ENCODE data around the gene FITM1.
A peak's percentile ranks its signal among the peaks of the same experiment; 100 is the strongest.

The FITM1 gene, protein sequence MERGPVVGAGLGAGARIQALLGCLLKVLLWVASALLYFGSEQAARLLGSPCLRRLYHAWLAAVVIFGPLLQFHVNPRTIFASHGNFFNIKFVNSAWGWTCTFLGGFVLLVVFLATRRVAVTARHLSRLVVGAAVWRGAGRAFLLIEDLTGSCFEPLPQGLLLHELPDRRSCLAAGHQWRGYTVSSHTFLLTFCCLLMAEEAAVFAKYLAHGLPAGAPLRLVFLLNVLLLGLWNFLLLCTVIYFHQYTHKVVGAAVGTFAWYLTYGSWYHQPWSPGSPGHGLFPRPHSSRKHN

GRCh38 chr14:24130380-24130716 lies at the start of gene FITM1:
Gene FITM1, plus strand, starts transcription at chr14:24130659. Its CDS starts 905 bp downstream, at chr14:24131564.
- Mint-ChIP-seq H3K4me3 (no peak within 1 kb of the TSS), H3K27ac (no peak within 1 kb of the TSS), H3K27me3 (no peaks in the 10 kb centered on the region), H3K4me1 (ENCODE audit: low read depth) (peaks cover 21% of the 10 kb centered on the region), H3K36me3 (ENCODE audit: low read depth) (peaks cover 25% of the 10 kb centered on the region), H3K9me3 (no peaks in the 10 kb centered on the region)
- intact Hi-C loops (cut with micrococcal nuclease) = no loop called here

- H3K27ac Mint-ChIP-seq = no peak overlapping the region
- intact Hi-C loops (cut with micrococcal nuclease) = no loop called here
- H3K9me3 Mint-ChIP-seq = no peaks in the 10 kb centered on the region
These were observed 49.3 kb upstream of the FITM1 start for GRCh38 chr14:24080888-24081738.

GRCh38 chr14:24081739-24082211 lies 48.7 kb upstream of the FITM1 start:
- no peaks in the 10 kb centered on the region for H3K36me3 Mint-ChIP-seq (ENCODE audit: low read depth)

More at GRCh38 chr14:24080888-24081738, 49.3 kb upstream of the FITM1 start:
- Mint-ChIP-seq H3K36me3 (ENCODE audit: low read depth) (no peaks in the 10 kb centered on the region), H3K4me1 (ENCODE audit: low read depth) (peaks cover 21% of the 10 kb centered on the region), H3K4me3 (peak overlapping the region; percentile 65), H3K27me3 (peaks cover 64% of the 10 kb centered on the region)

DNA sequence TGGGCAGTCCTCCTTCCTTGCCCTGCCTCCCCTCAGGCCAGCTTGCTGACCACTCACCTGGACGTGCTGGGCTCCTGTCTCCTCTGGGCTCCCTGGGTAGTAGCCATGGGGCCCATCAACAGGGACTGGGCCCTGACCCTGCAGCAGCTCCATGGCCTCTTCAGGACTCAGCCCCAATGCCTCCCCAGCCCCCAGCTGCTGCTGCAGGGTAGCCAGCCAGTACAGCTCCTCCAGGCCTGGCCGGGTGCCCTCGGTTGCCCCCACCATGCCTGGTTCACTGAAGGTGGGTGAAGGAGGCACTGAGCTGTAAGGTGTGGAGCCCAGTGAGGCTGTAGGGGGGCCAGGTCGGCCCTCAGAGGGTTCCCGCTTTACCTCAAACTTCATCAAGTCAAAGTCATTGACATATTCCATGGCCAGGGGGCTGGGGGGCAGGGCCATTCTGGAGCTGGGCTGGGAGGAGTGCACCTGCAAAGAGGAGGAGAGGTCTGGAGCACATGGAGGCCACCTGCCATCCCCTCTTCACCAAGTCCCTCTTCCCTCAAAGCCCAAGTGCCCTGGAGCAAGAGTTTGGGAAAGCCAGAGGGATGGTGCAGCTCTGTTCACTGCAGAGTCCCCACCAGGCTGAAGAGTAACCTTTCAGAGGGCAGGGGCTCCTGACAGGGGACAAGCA lies 47.9 kb upstream of the FITM1 start:
- Mint-ChIP-seq H3K27me3 (peaks cover 59% of the 10 kb centered on the region), H3K4me1 (ENCODE audit: low read depth) (peaks cover 21% of the 10 kb centered on the region), H3K4me3 (peak overlapping the region; percentile 49), H3K9me3 (no peaks in the 10 kb centered on the region), H3K27ac (no peak overlapping the region), H3K36me3 (ENCODE audit: low read depth) (no peaks in the 10 kb centered on the region)
- intact Hi-C loops (cut with micrococcal nuclease) = no loop called here

More at GRCh38 chr14:24081739-24082211, 48.7 kb upstream of the FITM1 start:
- H3K4me1 Mint-ChIP-seq (ENCODE audit: low read depth) = peaks cover 21% of the 10 kb centered on the region
- peak overlapping the region; percentile 49 for H3K4me3 Mint-ChIP-seq
- no peak overlapping the region for H3K27ac Mint-ChIP-seq
- no peaks in the 10 kb centered on the region for H3K9me3 Mint-ChIP-seq
- peaks cover 62% of the 10 kb centered on the region for H3K27me3 Mint-ChIP-seq
- intact Hi-C loops (cut with micrococcal nuclease) = no loop called here

DNA sequence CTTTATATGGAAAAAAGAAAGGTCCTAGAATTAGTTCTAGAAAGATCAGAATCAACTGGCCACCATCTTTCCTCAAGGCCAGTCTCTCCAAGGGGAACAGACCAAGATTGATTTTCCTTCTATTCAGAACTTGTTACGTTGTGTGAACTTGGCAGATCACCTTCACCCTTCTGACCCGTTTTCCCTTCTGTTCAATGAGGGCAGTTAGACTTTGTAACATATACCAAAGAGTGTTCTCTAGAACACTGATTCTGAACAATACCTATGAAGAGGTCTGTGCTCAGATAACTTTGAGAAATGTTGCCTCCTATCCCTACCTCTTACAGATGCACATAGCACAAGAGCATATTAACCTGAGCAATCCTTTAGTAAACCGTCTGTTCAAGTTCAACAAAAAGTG lies 47.0 kb upstream of the FITM1 start:
- Mint-ChIP-seq H3K9me3 (no peaks in the 10 kb centered on the region), H3K27me3 (peaks cover 53% of the 10 kb centered on the region), H3K27ac (no peak overlapping the region), H3K36me3 (ENCODE audit: low read depth) (no peaks in the 10 kb centered on the region), H3K4me3 (no peak overlapping the region), H3K4me1 (ENCODE audit: low read depth) (peaks cover 21% of the 10 kb centered on the region)
- intact Hi-C loops (cut with micrococcal nuclease) = no loop called here

GRCh38 chr14:24084440-24084839 lies 46.0 kb upstream of the FITM1 start:
- peaks cover 48% of the 10 kb centered on the region for H3K27me3 Mint-ChIP-seq
- no peaks in the 10 kb centered on the region for H3K9me3 Mint-ChIP-seq
- peaks cover 21% of the 10 kb centered on the region for H3K4me1 Mint-ChIP-seq (ENCODE audit: low read depth)
- H3K27ac Mint-ChIP-seq = no peak overlapping the region
- intact Hi-C loops (cut with micrococcal nuclease) = no loop called here
- H3K4me3 Mint-ChIP-seq = no peak overlapping the region
- no peaks in the 10 kb centered on the region for H3K36me3 Mint-ChIP-seq (ENCODE audit: low read depth)

GRCh38 chr14:24085215-24085614 lies 45.2 kb upstream of the FITM1 start:
- intact Hi-C loops (cut with micrococcal nuclease) = no loop called here
- H3K4me1 Mint-ChIP-seq (ENCODE audit: low read depth) = peaks cover 19% of the 10 kb centered on the region
- H3K9me3 Mint-ChIP-seq = no peaks in the 10 kb centered on the region
- H3K36me3 Mint-ChIP-seq (ENCODE audit: low read depth) = no peaks in the 10 kb centered on the region
- H3K27ac Mint-ChIP-seq = peak overlapping the region; percentile 28
- peaks cover 40% of the 10 kb centered on the region for H3K27me3 Mint-ChIP-seq
- H3K4me3 Mint-ChIP-seq = no peak overlapping the region

GRCh38 chr14:24086193-24086955 lies 44.1 kb upstream of the FITM1 start:
- peaks cover 30% of the 10 kb centered on the region for H3K27me3 Mint-ChIP-seq
- no peaks in the 10 kb centered on the region for H3K9me3 Mint-ChIP-seq
- intact Hi-C loops (cut with micrococcal nuclease) = no loop called here
- no peak overlapping the region for H3K4me3 Mint-ChIP-seq
- peaks cover 20% of the 10 kb centered on the region for H3K4me1 Mint-ChIP-seq (ENCODE audit: low read depth)
- no peak overlapping the region for H3K27ac Mint-ChIP-seq
- no peaks in the 10 kb centered on the region for H3K36me3 Mint-ChIP-seq (ENCODE audit: low read depth)

DNA sequence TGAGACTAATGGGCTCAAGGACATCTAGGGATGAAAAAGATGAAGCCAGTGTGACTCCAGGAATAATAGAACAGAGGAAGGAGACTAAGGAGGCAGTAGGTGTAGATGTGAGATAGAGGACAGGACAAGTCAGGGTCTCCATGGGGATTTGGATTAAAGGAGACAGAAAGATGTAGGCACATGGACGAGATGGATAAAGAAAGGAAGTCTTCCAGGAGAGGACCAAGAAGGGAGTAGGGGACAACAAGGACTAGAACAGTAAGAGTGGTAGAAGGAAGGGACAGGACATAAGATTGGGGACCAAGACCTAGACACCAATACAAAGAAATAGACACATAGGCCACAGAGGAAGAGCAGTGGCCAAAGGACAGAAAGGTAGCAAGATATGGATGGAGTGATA lies 43.5 kb upstream of the FITM1 start:
- Mint-ChIP-seq H3K36me3 (ENCODE audit: low read depth) (no peaks in the 10 kb centered on the region), H3K4me1 (ENCODE audit: low read depth) (peaks cover 19% of the 10 kb centered on the region), H3K9me3 (no peaks in the 10 kb centered on the region), H3K27me3 (peaks cover 24% of the 10 kb centered on the region), H3K4me3 (no peak overlapping the region), H3K27ac (no peak overlapping the region)
- intact Hi-C loops (cut with micrococcal nuclease) = no loop called here

DNA sequence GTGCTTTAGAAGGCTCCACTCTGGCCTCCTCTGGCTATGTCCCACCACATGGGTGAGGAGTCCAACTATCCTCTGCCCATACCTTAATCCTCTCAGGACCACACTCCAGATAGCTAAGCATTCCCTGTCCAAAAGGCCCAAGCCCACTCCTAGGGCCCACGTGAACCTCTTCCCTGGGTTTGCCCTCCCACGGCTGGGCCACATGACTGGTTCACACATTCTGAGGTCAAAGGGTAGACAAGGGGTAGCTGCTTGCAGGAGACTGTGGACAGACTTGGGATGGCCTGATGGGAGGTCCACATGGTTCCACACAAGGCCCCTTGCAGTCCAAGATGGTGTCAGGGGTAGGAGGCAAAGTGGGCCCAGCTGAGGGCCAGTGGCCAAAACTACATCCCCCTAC lies 42.4 kb upstream of the FITM1 start:
- peaks cover 27% of the 10 kb centered on the region for H3K4me1 Mint-ChIP-seq (ENCODE audit: low read depth)
- peaks cover 13% of the 10 kb centered on the region for H3K27me3 Mint-ChIP-seq
- no peak overlapping the region for H3K4me3 Mint-ChIP-seq
- no peaks in the 10 kb centered on the region for H3K36me3 Mint-ChIP-seq (ENCODE audit: low read depth)
- no peaks in the 10 kb centered on the region for H3K9me3 Mint-ChIP-seq
- intact Hi-C loops (cut with micrococcal nuclease) = no loop called here
- H3K27ac Mint-ChIP-seq = no peak overlapping the region

GRCh38 chr14:24089890-24090289 lies 40.6 kb upstream of the FITM1 start:
- Mint-ChIP-seq H3K36me3 (ENCODE audit: low read depth) (peaks cover 8% of the 10 kb centered on the region), H3K4me3 (no peak overlapping the region)

GRCh38 chr14:24092110-24092504 lies 38.4 kb upstream of the FITM1 start:
- intact Hi-C loops (cut with micrococcal nuclease) = loop anchor here (5.0 kb wide), 1 partner anchor 520 kb away; no protein-coding TSS in a partner anchor
- H3K4me1 Mint-ChIP-seq (ENCODE audit: low read depth) = peaks cover 49% of the 10 kb centered on the region

More at GRCh38 chr14:24089890-24090289, 40.6 kb upstream of the FITM1 start:
- Mint-ChIP-seq H3K27ac (peak overlapping the region; percentile 13), H3K27me3 (peaks cover 2% of the 10 kb centered on the region), H3K4me1 (ENCODE audit: low read depth) (peaks cover 34% of the 10 kb centered on the region), H3K9me3 (no peaks in the 10 kb centered on the region)
- intact Hi-C loops (cut with micrococcal nuclease) = loop anchor here (1.0 to 5.0 kb wide), 3 partner anchors 32 to 518 kb away; no protein-coding TSS in a partner anchor

GRCh38 chr14:24092505-24093206 lies 37.8 kb upstream of the FITM1 start:
- H3K27me3 Mint-ChIP-seq = no peaks in the 10 kb centered on the region
- intact Hi-C loops (cut with micrococcal nuclease) = loop anchor here (5.0 kb wide), 1 partner anchor 520 kb away; no protein-coding TSS in a partner anchor
- peaks cover 49% of the 10 kb centered on the region for H3K4me1 Mint-ChIP-seq (ENCODE audit: low read depth)
- peak overlapping the region; percentile 88 for H3K27ac Mint-ChIP-seq
- H3K36me3 Mint-ChIP-seq (ENCODE audit: low read depth) = peaks cover 32% of the 10 kb centered on the region
- H3K9me3 Mint-ChIP-seq = no peaks in the 10 kb centered on the region
- H3K4me3 Mint-ChIP-seq = peak overlapping the region; percentile 90

More at GRCh38 chr14:24092110-24092504, 38.4 kb upstream of the FITM1 start:
- H3K4me3 Mint-ChIP-seq = no peak overlapping the region
- no peaks in the 10 kb centered on the region for H3K9me3 Mint-ChIP-seq
- H3K36me3 Mint-ChIP-seq (ENCODE audit: low read depth) = peaks cover 28% of the 10 kb centered on the region
- peak overlapping the region; percentile 88 for H3K27ac Mint-ChIP-seq
- H3K27me3 Mint-ChIP-seq = no peaks in the 10 kb centered on the region

Measured in dendritic cell treated with granulocyte-macrophage colony-stimulating factor and Interleukin-4, amounts not matched to agents 40 ng/mL and 50 ng/mL, for 4 days (primary cell).